GM19467 (cell line): Measurements from ENCODE around the gene RRN3.
"Not testable (repeated sequence)": the region's sequence is repeated elsewhere in the genome, so short reads cannot be mapped to it uniquely, and the experiment has no call there.

Experiments
- ATAC-seq: cut with Tn5 transposase; IDR thresholded peaks from one replicate; pipeline ENCODE4 v1.9.1; 2021; ENCODE audit warnings: mild to moderate bottlenecking, moderate library complexity; ENCODE audit not compliant: unreplicated experiment

The RRN3 gene

GRCh38 chr16:15100372-15100987, 6.4 kb upstream of the RRN3 start:
- not testable (repeated sequence) for ATAC-seq

- not testable (repeated sequence) for ATAC-seq
Observed at GRCh38 chr16:15099366-15099909, 5.4 kb upstream of the RRN3 start.

DNA sequence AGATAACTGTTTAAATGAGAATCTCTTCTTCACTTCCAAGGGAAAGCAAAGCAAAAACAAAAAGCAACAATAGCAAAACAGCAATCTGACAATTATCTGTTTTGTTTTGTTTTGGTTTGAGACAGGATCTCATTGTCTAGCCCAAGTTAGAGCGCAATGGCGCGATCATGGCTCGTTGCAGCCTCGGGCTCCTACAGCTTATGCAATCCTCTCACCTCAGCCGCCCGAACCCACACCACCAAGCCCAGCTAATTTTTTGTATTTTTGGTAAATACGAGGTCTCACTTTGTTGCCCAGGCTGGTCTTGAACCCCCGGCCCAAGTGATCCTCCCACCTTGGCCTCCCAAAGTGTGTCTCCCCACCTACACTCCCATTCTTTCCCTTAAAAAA, 2.5 kb upstream of the RRN3 start:
- ATAC-seq = not testable (repeated sequence)

DNA sequence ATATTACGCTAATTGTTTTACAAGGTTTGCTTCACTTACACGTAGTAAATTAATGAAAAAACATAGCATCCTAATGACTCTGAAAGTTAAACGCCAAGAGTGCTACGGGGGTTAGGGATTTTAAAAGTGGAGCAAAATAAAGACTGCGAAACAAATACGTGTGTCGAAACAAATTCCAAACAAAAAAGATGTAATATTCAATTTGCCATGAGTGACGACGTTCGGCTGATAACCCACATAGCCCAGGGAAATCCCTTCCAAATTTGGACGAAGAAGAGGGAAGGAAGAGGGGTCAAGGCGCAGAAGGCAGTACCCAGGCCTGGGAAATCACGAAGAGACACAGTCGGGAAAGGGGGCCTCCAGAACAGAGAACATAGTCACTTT, 509 bp downstream of the RRN3 start:
- ATAC-seq = not testable (repeated sequence)

- not testable (repeated sequence) for ATAC-seq
Observed at GRCh38 chr16:15090663-15091269, 3.3 kb downstream of the RRN3 start.

DNA sequence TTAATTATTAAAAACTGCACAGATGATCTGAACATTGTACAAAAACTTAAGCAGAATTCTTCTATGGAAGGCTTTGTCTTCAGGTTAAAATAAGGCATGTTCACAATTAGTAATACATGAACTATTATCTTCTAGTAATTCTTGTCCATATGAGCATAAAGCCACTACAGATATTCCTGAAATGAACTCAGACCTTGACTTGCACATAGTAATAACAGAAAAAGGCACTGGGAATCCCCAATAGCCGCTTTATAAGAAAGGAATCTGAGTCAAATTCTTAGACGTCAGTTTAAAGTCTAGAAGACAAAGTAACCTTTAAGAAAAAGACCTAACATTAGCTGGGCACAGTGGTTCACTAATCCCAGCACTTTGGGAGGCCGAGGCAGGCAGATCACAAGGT, 11.3 kb downstream of the RRN3 start:
- ATAC-seq = not testable (repeated sequence)

- ATAC-seq = not testable (repeated sequence)
Observed at GRCh38 chr16:15080883-15081282, 13.2 kb downstream of the RRN3 start.

DNA sequence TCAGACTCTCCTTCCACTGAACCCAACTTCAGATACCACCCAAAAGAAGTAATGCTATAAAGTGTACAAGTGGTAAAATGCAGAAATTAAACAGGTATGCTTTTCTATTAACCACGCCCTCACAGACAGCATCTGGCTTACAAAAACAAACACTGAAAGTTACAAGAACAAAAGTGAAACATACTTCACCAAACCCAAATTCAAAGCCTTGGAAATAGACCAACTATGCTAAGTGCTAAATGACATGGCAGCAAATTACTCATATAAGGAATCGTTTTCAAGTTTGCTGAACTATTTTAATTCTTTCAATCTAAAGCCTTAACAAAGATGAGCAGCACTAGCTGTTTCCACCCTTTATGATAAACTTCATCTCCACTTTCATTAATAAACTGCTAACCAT, 17.9 kb downstream of the RRN3 start:
- ATAC-seq = not testable (repeated sequence)

DNA sequence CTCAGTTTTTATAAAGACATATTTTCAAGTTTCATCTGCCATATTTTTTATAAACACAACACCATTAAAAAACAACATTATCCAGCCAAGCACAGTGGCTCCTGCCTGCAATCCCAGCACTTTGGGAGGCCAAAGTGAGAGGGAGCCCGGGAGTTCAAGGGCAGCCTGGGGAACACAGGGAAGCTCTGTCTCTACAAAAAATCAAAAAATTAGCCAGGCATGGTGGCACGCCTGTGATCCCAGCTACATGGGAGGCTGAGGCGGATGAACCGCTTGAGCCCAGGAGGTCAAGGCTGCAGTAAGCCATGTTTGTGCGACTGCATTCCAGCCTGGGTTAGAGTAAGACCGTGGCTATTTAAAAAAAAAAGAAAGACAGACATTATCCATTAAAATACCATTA, 21.0 kb downstream of the RRN3 start:
- no peak for ATAC-seq

DNA sequence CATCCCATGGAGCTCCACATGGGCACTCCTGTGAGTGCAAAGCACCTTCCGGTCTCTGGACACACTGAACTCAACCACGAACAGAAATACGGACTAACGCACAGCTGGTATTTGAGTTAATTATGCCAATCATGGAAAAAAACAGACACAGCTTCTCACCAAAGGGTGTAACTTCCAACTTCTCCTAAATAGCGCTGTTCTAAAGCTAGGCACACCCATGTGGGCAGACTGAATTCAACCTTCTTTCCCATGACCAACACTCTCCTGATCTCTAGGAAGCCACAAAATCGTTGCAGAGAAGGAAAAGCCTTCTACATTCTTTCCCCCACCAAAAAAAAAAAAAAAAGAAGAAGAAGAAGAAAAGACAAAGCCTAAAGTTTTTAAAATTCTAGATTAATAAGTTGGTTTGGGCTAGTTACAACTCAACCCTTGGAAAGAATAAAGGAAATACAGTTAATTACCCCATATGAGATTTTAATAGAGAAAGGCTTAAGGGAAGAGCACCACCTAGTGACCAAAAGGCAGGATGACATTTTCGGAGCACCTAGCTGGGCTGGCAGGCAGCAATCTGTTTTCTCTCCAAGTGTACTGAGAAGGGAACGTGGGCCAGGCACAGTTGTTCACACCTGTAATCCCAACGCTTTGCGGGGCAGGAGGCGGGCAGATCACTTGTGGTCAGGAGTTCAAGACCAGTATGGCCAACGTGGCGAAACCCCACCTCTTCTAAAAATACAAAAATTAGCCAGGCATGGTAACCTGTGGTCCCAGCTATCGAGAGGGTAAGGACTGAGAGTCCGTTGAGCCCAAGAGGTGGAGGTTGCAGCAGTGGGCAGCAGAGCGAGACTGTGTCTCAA, 21.9 kb downstream of the RRN3 start:
- ATAC-seq = not testable (repeated sequence)

- not testable (repeated sequence) for ATAC-seq
Observed at GRCh38 chr16:15071013-15071412, 23.1 kb downstream of the RRN3 start.

DNA sequence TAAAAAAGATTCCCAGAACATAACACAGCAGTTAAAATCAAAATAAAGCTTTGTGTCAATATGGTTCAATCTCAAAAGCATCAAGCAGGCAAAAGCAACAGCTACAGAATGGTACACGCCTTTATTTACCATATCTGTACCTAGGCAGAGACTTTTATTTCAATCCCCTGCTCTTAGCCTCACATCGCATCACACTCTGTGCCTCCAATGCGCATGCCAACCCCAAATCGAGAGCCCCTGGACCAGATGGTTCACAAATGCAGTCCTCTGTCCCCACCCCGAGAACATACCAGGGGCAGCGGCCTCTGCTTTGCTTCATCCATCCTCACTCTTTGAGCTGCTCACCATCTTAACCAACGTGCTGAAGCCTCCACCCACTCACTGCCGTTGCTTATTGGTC, 27.4 kb downstream of the RRN3 start:
- not testable (repeated sequence) for ATAC-seq

DNA sequence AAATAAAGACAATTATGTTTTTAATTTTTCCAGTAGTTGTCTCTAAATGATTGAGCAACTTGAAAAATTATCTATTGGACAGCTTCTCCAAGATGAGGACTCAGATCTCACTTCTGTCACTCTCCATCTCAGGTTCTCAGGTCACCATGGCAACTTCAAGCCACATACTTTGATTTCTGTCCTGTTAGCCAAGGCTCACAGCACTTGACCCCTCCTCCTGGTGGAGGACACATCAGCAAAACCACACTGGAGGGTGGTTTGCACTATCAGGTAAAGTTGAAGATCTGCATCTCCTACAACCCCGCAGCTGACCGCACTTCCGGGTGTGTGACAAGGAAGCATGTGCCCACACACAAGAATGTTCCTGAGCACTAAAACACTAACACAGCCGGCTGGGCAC, 28.1 kb downstream of the RRN3 start:
- ATAC-seq = not testable (repeated sequence)

- ATAC-seq = not testable (repeated sequence)
Observed at GRCh38 chr16:15062085-15062810, 31.8 kb downstream of the RRN3 start.

DNA sequence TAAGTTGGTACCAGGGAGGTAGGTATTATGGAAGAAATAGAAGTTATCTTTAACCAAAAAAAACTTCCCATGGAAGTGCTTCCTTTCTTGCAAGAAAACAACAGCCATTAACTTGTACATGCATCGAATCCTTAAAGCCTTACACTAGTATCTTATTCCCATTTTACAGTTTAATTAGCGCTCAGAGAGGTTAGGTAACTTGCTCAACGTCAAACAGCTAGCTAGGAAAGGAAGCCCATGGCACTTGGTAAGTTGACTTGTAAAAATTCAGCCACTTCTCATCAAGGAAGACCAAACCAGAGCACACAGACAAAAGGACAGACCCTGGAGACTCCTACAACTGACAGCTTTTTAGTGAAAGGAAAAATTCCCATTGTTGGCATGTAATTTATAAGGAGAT, 34.7 kb downstream of the RRN3 start:
- ATAC-seq = no peak

DNA sequence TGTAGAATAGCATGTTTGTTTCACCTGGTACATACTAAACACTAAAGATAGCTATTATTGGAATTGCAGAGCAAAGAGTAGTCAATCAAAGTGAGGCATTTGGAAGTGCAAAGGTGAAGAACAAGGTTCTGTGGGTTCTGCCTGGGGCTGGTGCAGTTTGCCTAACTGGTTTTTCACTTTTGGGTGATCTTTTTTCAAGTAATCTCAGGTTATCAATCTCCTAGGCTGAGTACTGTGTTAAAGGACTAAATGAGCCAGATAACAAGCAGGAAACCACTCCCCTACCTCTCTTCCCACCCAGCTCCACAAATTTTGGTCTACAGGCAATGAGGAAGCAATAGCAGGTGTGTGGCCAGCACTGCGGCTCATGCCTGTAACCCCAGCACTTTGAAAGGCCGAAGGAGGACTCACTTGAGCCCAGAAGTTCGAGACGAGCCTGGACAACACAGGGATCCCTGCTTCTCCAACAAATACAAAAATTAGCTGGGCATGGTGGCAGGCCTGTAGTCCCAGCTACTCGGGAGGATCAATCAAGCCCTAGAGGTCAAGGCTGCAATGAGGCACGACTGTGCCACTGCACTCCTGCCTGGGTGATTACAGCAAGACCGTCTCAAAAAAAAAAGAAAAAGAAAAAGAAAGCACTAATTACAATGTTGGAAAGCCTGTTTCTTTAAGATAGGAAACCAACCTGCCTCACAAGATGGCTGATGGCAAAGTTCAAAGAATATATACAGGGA, 36.2 kb downstream of the RRN3 start:
- no peak for ATAC-seq

- peak; percentile 46 for ATAC-seq
Observed at GRCh38 chr16:15055141-15056053, 38.7 kb downstream of the RRN3 start.

DNA sequence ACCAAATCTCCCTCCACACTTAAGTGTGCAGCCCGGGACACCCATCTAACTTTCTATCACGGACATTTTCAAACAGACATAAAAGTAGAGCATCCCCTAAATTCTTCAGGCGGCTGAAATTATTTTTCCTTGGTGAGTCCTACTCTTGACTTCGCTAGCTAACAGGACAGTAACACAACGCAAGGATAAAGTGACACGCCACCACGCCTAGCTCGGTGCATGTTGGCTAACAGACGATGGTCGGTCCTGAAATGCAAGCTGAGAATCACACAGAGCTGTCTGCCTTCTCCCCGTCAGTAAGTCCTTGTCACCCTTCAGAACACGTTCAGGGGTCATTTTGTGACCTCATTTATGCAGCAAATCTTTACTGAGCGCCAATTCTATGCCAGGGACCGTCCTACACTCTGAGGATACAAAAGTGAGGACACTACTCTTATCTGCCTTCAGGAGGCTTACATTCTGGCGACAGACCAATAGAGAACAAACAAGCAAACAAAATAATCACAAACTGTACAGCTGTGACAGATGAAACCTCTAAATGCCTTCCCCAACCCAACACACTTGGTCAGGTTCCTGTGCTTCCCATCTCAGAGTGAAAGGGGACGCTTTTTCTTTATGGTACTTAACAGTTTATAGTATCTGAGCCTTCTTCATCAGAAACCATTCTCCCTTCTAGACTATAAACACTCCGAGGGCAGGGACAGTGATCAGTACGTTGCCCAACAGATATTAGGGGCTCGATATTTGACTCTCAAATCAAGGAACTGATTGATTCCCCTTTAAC, 39.5 kb downstream of the RRN3 start:
- ATAC-seq = no peak
